Activated CD4-positive, alpha-beta T cell treated with anti-CD3 and anti-CD28 coated beads, Interleukin-2, amount 50 U/mL, for 4 hours (primary cell): ENCODE measurements around the gene NPHP1.
"Not testable (repeated sequence)": the region's sequence is repeated elsewhere in the genome, so short reads cannot be mapped to it uniquely, and the experiment has no call there.

ENCODE experiments used
- DNase-seq, 2 experiments: peaks; one replicate each; pipeline ENCODE4 v3.0.0-alpha.2; 2020

The NPHP1 gene

GRCh38 chr2:110101901-110102803, 102.7 kb downstream of the NPHP1 start:
- no peak for DNase-seq

- no peak for DNase-seq
Observed at GRCh38 chr2:110101280-110101844, 103.5 kb downstream of the NPHP1 start.

GRCh38 chr2:110100880-110101279, 103.9 kb downstream of the NPHP1 start:
- DNase-seq = not testable (repeated sequence)

- DNase-seq = no peak
Observed at GRCh38 chr2:110100480-110100879, 104.3 kb downstream of the NPHP1 start.

- no peak for DNase-seq
Observed at GRCh38 chr2:110099471-110100225, 105.2 kb downstream of the NPHP1 start.

- no peak for DNase-seq
Observed at GRCh38 chr2:110099038-110099425, 105.8 kb downstream of the NPHP1 start.

- DNase-seq = no peak
Observed at GRCh38 chr2:110097506-110098220, 107.2 kb downstream of the NPHP1 start.

- DNase-seq = no peak
Observed at GRCh38 chr2:110095994-110096633, 108.7 kb downstream of the NPHP1 start.

- DNase-seq = not testable (repeated sequence)
Observed at GRCh38 chr2:110094884-110095534, 109.8 kb downstream of the NPHP1 start.

- not testable (repeated sequence) for DNase-seq
Observed at GRCh38 chr2:110093924-110094323, 110.9 kb downstream of the NPHP1 start.

GRCh38 chr2:110090164-110090563, 114.6 kb downstream of the NPHP1 start:
- DNase-seq = not testable (repeated sequence)

- DNase-seq = not testable (repeated sequence)
Observed at GRCh38 chr2:110083757-110084156, 121.1 kb downstream of the NPHP1 start.

- not testable (repeated sequence) for DNase-seq
Observed at GRCh38 chr2:110083162-110083561, 121.7 kb downstream of the NPHP1 start.

- DNase-seq = not testable (repeated sequence)
Observed at GRCh38 chr2:110078104-110078503, 126.7 kb downstream of the NPHP1 start.

GRCh38 chr2:110075896-110076295, 128.9 kb downstream of the NPHP1 start:
- DNase-seq = not testable (repeated sequence)
